ENCODE results near the gene RNF212. TPM values are rescaled to one million over a fixed set of nuclear protein-coding genes. Genes with fewer than 3 reads are reported as not detected.

The RNF212 gene
- total and polyA plus RNA-seq, 9 of the 15 experiments (the other 6 are each of a cell fraction or from before 2014, with no cell fraction given): 0.04 TPM; not detected in 8

GRCh38 chr4:1105662-1106061 is 7.7 kb downstream of the RNF212 start (continued):
- TF ChIP-seq ZNF407 (IDR thresholded peaks at IDR 0.05; ENCODE audit: low read depth): no peak
- no peak for TF ChIP-seq ZC3H8 (IDR thresholded peaks at IDR 0.05)
- no peak for TF ChIP-seq ZNF699 (CRISPR knock-in tag; IDR thresholded peaks at IDR 0.05; ENCODE audit: insufficient replicate concordance)
- TF ChIP-seq BHLHE40 (IDR thresholded peaks at IDR 0.05; ENCODE audit: low read length): no peak
- no peak for TF ChIP-seq CBFA2T2 (conservative IDR thresholded peaks at IDR 0.05)
- TF ChIP-seq PHF8 (IDR thresholded peaks at IDR 0.05; ENCODE audit: borderline replicate concordance, low read length): no peak
- TF ChIP-seq PTRF (tag; IDR thresholded peaks at IDR 0.05): no peak
- TF ChIP-seq TEAD2 (tag; IDR thresholded peaks at IDR 0.05): no peak
- no peak for TF ChIP-seq ZNF584 (CRISPR knock-in tag; IDR thresholded peaks at IDR 0.05; ENCODE audit: low read depth)
- no peak for TF ChIP-seq LCOR (CRISPR knock-in tag; IDR thresholded peaks at IDR 0.05)
- no peak for TF ChIP-seq HCFC1 (IDR thresholded peaks at IDR 0.05; ENCODE audit: low read depth, low read length)

Data from K562 (cell line).